Neural progenitor cell (in vitro differentiated cells): Measurements from ENCODE around the gene PHC1.

Experiments used
- CTCF ChIP-seq: fragments of 200-600 bp; sonication (generic); IDR thresholded peaks from 2 replicates; pipeline ENCODE4 v1.5.1; 2017; ENCODE audit warnings: antibody characterized with exemption, mild to moderate bottlenecking
- EZH2 ChIP-seq: fragments of 200-600 bp; sonication (generic); IDR thresholded peaks from 2 replicates; pipeline ENCODE4 v1.6.1; 2017; ENCODE audit warnings: antibody characterized with exemption, mild to moderate bottlenecking, moderate library complexity
- EZH2phosphoT487 ChIP-seq: fragments of 200-600 bp; sonication (generic); IDR thresholded peaks from 2 replicates; pipeline ENCODE4 v1.6.1; 2017; ENCODE audit warnings: antibody characterized with exemption

DNA sequence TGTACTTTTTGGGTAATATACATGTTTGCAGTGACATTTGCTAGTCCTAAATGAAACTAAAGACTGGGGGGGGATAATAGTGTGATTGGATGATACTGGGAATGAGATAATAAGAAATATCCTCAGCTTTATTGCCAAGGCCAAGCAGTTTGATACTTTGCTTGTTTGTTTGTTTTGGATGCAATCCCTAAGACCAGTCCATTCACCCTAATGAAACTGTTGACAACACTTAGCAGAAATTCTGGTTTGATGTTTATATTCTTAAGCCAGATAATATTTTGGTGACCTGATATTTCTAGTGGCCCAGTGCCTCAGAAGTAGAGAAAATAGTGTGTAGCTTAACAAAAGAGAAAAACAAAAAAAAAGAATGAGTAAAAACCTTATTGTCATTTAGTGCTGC lies 1.8 kb downstream of the PHC1 start:
- TF ChIP-seq CTCF, result no peak
- TF ChIP-seq EZH2, result no peak
- no peak for TF ChIP-seq EZH2phosphoT487
